ENCODE data around the gene CHRNB4. TPM values are rescaled to one million over a fixed set of nuclear protein-coding genes. Genes with fewer than 3 reads are reported as not detected.

Gene CHRNB4
- total and polyA plus RNA-seq, 2 donors (not counting 3 experiments of a cell fraction or from before 2014, with no cell fraction given) = 0.08 TPM; not detected in 1

- H3K9ac ChIP-seq (replicated peaks; ENCODE audit: extremely low read depth, insufficient read depth, low read length) = no peak overlapping the region
- no peak overlapping the region for H3K4me2 ChIP-seq (ENCODE audit: insufficient read depth, low read length)
- H3K4me1 ChIP-seq (ENCODE audit: control insufficient read depth, extremely low read depth, insufficient read depth, low read length) = no peaks in the 10 kb centered on the region
- no peaks in the 10 kb centered on the region for H3K36me3 ChIP-seq (ENCODE audit: control insufficient read depth in 2 of 2, extremely low read depth in 1 of 2, insufficient read depth in 2 of 2, low read length in 2 of 2)
- BruUV-seq (replicated peaks) = no TSS peak
- H2AFZ ChIP-seq (ENCODE audit: low read depth, low read length) = no peak overlapping the region
- dilution Hi-C loops (cut with MboI; ENCODE audit: extremely low pct_ligation_motif_present, low sequenced_read_pairs) = no loop called here
- H3K9me3 ChIP-seq (replicated peaks; ENCODE audit: control insufficient read depth, insufficient read depth, low read length) = no peaks in the 10 kb centered on the region
- TF ChIP-seq POLR2A (IDR thresholded peaks at IDR 0.05; ENCODE audit: low read depth, low read length) (no peak), EZH2 (IDR thresholded peaks at IDR 0.05; ENCODE audit: borderline replicate concordance, low read depth, low read length, severe bottlenecking) (peak; percentile 12)
- no peaks in the 10 kb centered on the region for H3K79me2 ChIP-seq (ENCODE audit: control insufficient read depth, insufficient read depth, low read length)
- ChIA-PET CTCF (interaction anchor here (1.0 to 1.2 kb wide), 2 partner anchors 85 to 88 kb away, joined by 3 read pairs; no protein-coding TSS in a partner anchor), POLR2A (no interaction called here)
- H3K27ac ChIP-seq (ENCODE audit: insufficient read depth, low read depth, low read length) = no peak overlapping the region
- H3K27me3 ChIP-seq (ENCODE audit: control insufficient read depth in 2 of 2, insufficient read depth in 2 of 2, low read length in 2 of 2) = peaks cover 35 to 46% of the 10 kb centered on the region in 2 experiments
- no peaks in the 10 kb centered on the region for H4K20me1 ChIP-seq (replicated peaks; ENCODE audit: control insufficient read depth, extremely low read depth, insufficient read depth, low read length)
- intact Hi-C loops (cut with micrococcal nuclease) = no loop called here
- DNase-seq (ENCODE audit: low read depth, low spot score) = no peak
- H3K4me3 ChIP-seq (replicated peaks in 1 of 3; ENCODE audit: insufficient read depth in 1 of 3, low read depth in 1 of 3, low read length in 3 of 3) = no peak overlapping the region
- FAIRE-seq = no peak
- no peaks in the 10 kb centered on the region for H3K9me1 ChIP-seq (replicated peaks; ENCODE audit: control insufficient read depth, extremely low read depth, insufficient read depth, low read length)
Observed at GRCh38 chr15:78621810-78622402, 19.1 kb downstream of the CHRNB4 start.

GRCh38 chr15:78620527-78621421 lies 20.2 kb downstream of the CHRNB4 start, which contains the start of gene CHRNA3:
TSS of gene CHRNA3 (minus strand) at chr15:78620996. CDS start at chr15:78620794, 202 bp downstream.
- Histone ChIP-seq H3K4me1 (ENCODE audit: control insufficient read depth, extremely low read depth, insufficient read depth, low read length) (no peaks in the 10 kb centered on the region), H3K27ac (ENCODE audit: insufficient read depth, low read depth, low read length) (no peak within 1 kb of the TSS), H3K79me2 (ENCODE audit: control insufficient read depth, insufficient read depth, low read length) (no peaks in the 10 kb centered on the region), H3K36me3 (ENCODE audit: control insufficient read depth in 2 of 2, extremely low read depth in 1 of 2, insufficient read depth in 2 of 2, low read length in 2 of 2) (no peaks in the 10 kb centered on the region), H3K9ac (replicated peaks; ENCODE audit: extremely low read depth, insufficient read depth, low read length) (no peak within 1 kb of the TSS), H3K4me2 (ENCODE audit: insufficient read depth, low read length) (no peak within 1 kb of the TSS), H3K9me3 (replicated peaks; ENCODE audit: control insufficient read depth, insufficient read depth, low read length) (no peaks in the 10 kb centered on the region), H4K20me1 (replicated peaks; ENCODE audit: control insufficient read depth, extremely low read depth, insufficient read depth, low read length) (no peaks in the 10 kb centered on the region), H3K4me3 (replicated peaks in 1 of 3; ENCODE audit: insufficient read depth in 1 of 3, low read depth in 1 of 3, low read length in 3 of 3) (peak within 1 kb of the TSS in 1 of 3 experiments; percentile 5), H3K9me1 (replicated peaks; ENCODE audit: control insufficient read depth, extremely low read depth, insufficient read depth, low read length) (no peaks in the 10 kb centered on the region), H2AFZ (ENCODE audit: low read depth, low read length) (peak within 1 kb of the TSS; percentile 53), H3K27me3 (ENCODE audit: control insufficient read depth in 2 of 2, insufficient read depth in 2 of 2, low read length in 2 of 2) (peaks cover 34 to 46% of the 10 kb centered on the region in 2 experiments)
- BruUV-seq (replicated peaks) = no TSS peak
- intact Hi-C loops (cut with micrococcal nuclease) = no loop called here
- POLR2A ChIA-PET = no interaction called here
- FAIRE-seq (no peak), DNase-seq (ENCODE audit: low read depth, low spot score) (no peak)
- dilution Hi-C loops (cut with MboI; ENCODE audit: extremely low pct_ligation_motif_present, low sequenced_read_pairs) = no loop called here
- CTCF ChIA-PET = interaction anchor here (1.0 to 4.0 kb wide), 3 partner anchors 18 to 130 kb away, joined by 3 to 23 read pairs (median 6); no protein-coding TSS in a partner anchor
- TF ChIP-seq POLR2AphosphoS5 (IDR thresholded peaks at IDR 0.05; ENCODE audit: insufficient read depth, low read depth, low read length) (no peak), EZH2 (IDR thresholded peaks at IDR 0.05; ENCODE audit: borderline replicate concordance, low read depth, low read length, severe bottlenecking) (peak; percentile 89)

Data from endothelial cell of umbilical vein (primary cell).